Measurements from ENCODE around the gene ZNF618. TPM values are rescaled to one million over a fixed set of nuclear protein-coding genes. Genes with fewer than 3 reads are reported as not detected.

Gene ZNF618
- total and polyA plus RNA-seq, 8 donors: 9.9 to 38.6 (median 34.9) TPM

DNA sequence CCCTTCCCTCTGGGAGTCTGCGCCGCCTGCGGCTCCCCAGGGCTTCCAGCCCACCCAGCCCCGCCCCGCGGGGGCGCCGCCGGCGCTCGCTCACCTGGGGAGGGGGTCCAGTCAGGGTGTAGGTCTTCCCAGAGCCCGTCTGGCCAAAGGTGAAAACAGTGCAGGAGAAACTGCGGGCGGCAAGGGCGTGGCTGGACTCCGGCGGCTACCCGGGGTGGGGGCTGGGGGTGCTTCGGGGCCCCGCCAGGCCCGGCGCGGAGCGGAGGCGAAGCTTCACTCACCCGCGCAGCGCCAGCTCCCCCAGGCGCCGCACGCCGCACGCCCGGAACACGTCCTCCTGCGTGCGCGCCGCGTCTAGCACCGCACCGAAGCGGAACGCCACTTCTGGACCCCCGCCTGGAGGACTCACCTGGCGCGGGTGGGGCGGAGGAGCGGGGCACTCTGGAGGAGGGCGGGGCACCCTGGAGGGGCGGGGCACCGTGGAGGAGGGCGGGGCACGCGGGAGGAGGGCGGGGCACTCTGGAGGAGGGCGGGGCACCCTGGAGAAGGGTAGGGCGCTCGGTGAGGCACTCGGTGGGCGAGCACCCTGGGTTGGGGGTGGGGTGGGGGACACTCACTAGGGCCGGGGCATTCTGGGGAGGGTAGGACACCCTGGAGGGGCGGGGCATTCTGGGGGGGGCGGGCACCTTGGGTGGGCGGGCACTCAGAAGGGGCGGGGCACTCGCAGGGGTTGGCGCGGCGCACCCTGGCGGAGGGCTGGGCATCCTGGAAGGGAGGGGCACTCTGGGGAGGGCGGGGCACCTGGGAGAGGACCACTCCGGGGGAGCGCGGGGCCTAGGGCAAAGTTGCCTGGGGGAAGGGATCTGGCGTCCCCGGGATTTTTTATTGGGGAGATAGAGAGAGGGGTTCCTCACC lies 222.2 kb downstream of the ZNF618 start:
- TF ChIP-seq CTCF (IDR thresholded peaks at IDR 0.05): no peak
- peak; percentile 95 for ATAC-seq

DNA sequence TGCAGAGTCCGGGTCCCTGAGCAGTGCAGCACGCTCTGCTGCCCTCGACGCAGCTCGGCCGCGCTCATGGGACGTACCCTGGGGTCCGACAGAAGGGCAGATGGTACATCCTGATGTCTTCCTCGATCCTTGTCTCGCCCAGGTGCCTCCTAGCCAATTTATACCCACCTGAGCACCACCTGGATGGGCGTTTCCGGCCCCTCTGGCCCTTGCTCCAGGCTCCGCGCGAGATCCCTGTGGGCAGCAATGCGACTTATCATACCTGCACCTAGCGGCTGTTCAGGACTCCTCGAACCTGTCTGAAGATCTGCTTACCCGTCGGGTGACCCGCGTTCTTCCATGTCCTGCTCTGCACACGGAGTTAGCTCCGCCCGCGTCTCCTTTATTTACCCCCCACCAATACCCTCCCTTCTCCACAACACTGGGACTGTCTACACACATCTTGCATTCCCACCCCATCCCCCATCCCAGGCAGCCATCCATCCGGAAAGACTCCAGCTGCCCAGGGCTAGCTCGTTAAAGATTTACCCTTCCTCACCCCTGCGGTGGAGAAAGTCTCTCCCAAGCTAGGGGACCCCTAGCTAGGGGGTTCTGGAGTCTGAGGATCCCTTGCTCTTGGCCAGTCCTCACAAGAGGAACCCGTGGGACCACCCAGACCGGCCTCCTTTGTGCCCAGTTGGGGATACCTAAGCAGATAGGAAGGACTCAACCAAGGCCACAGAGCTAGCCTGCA lies 223.0 kb downstream of the ZNF618 start, which contains the start of gene KIF12:
TSS of gene KIF12 (minus strand) at position 357 of the 733 bp plus-strand sequence. CDS start at position 341, 16 bp downstream.
- DNase-seq (peak in 2 of 4 donors; percentile 29 to 64), ATAC-seq (peak; percentile 35)
- peaks cover 0 to 55% of the 10 kb centered on the region in 2 donors for H3K27me3 ChIP-seq
- peak within 1 kb of the TSS; percentile 41 to 44 for H3K4me3 ChIP-seq
- H3K36me3 ChIP-seq: no peaks in the 10 kb centered on the region
- no peak for TF ChIP-seq CTCF (IDR thresholded peaks at IDR 0.05)
- H3K9me3 ChIP-seq: peaks cover 0 to 3% of the 10 kb centered on the region in 2 donors
- intact Hi-C loops (cut with DNase I): no loop called here
- peaks cover 0 to 9% of the 10 kb centered on the region in 2 donors for H3K4me1 ChIP-seq
- no peak within 1 kb of the TSS for H3K27ac ChIP-seq

More for the DNA sequence above, 222.2 kb downstream of the ZNF618 start:
- H3K4me1 ChIP-seq: peaks cover 0 to 9% of the 10 kb centered on the region in 2 donors
- H3K4me3 ChIP-seq: peak overlapping the region; percentile 41 to 44
- intact Hi-C loops (cut with DNase I): no loop called here
- H3K27ac ChIP-seq: no peak overlapping the region
- DNase-seq: peak; percentile 23 to 88 (median 72)
- no peaks in the 10 kb centered on the region for H3K36me3 ChIP-seq
- H3K9me3 ChIP-seq: peaks cover 0 to 3% of the 10 kb centered on the region in 2 donors
- peaks cover 0 to 50% of the 10 kb centered on the region in 2 donors for H3K27me3 ChIP-seq

DNA sequence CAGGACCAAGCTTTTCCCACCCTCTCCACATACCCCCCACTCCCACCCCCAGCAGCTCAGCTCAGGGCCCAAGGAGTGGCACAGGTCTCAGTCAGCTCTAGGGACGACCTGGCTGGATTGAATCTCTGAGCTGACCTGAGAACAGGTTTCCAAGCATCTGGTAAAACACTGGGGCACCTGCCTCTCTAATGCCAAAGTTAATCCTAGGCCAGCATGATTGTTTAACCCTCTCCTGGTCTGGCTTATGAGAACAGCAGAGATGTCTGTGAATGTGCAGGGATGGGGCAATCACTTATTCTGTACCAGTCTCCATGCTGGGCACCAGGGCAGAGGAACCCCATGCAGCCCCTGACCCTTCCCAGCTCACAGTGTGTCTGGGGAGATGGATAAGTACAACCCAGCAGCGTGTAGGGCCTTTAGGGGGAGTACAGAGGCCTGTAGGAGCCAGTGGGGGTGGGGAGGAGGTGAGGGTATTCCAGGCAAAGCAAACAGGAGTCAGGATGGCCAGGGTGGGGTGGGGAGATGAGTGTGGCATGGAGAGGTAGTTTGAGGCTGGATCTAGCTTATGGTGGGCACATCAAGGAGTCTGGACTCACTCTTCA lies 223.7 kb downstream of the ZNF618 start:
- H3K4me3 ChIP-seq: no peak overlapping the region

DNA sequence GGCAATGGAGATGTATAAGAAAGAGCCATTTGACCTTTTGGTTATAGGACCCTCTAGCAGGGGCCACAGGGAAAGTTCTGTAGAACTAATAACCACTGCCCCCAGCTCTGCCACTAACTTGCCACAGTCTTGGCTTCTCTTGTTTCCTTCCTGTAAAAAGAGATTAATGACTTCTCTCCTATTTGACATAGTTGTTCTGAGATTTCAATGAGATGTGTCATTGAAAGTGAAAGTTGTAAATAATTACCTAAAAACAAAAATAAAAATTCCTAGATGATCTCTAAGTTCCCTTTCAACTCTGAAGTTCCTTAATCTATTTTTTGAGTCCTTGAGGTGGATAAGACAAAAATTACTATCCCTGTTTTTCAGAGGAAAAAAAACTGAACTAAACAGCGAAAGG lies 224.4 kb downstream of the ZNF618 start:
- intact Hi-C loops (cut with DNase I): no loop called here

More for the DNA sequence above, 223.7 kb downstream of the ZNF618 start:
- ATAC-seq (no peak), DNase-seq (no peak)
- no peak for TF ChIP-seq CTCF (IDR thresholded peaks at IDR 0.05)
- Histone ChIP-seq H3K9me3 (peaks cover 0 to 3% of the 10 kb centered on the region in 2 donors), H3K36me3 (no peaks in the 10 kb centered on the region), H3K4me1 (peaks cover 0 to 9% of the 10 kb centered on the region in 2 donors), H3K27ac (no peak overlapping the region), H3K27me3 (peaks cover 0 to 55% of the 10 kb centered on the region in 2 donors)
- intact Hi-C loops (cut with DNase I): no loop called here

More for the DNA sequence above, 224.4 kb downstream of the ZNF618 start:
- Histone ChIP-seq H3K9me3 (peaks cover 0 to 3% of the 10 kb centered on the region in 2 donors), H3K27me3 (peaks cover 0 to 55% of the 10 kb centered on the region in 2 donors), H3K4me1 (peaks cover 0 to 9% of the 10 kb centered on the region in 2 donors), H3K27ac (no peak overlapping the region), H3K36me3 (no peaks in the 10 kb centered on the region), H3K4me3 (no peak overlapping the region)
- DNase-seq: no peak
- TF ChIP-seq CTCF (IDR thresholded peaks at IDR 0.05): no peak
- ATAC-seq: no peak

Data from left lung (tissue), 10 donors.